HG03175 (cell line): Measurements from ENCODE around the gene CAV1.
A peak's percentile ranks its signal among the peaks of the same experiment; 100 is the strongest.

Experiments used
- ATAC-seq: cut with Tn5 transposase; IDR thresholded peaks from one replicate; pipeline ENCODE4 v1.9.1; 2021; ENCODE audit warnings: mild to moderate bottlenecking, moderate library complexity; ENCODE audit not compliant: unreplicated experiment

CAV1 gene

GRCh38 chr7:116528008-116528789, 3.4 kb downstream of the CAV1 start:
- no peak for ATAC-seq

- no peak for ATAC-seq
Observed at GRCh38 chr7:116529250-116529649, 4.4 kb downstream of the CAV1 start.

- ATAC-seq: no peak
Observed at GRCh38 chr7:116530107-116530820, 5.4 kb downstream of the CAV1 start.

GRCh38 chr7:116532102-116532688, 7.4 kb downstream of the CAV1 start:
- ATAC-seq: no peak

- ATAC-seq: no peak
Observed at GRCh38 chr7:116534790-116535189, 10.0 kb downstream of the CAV1 start.

GRCh38 chr7:116535416-116535815, 10.6 kb downstream of the CAV1 start:
- ATAC-seq: no peak

GRCh38 chr7:116538138-116538537, 13.3 kb downstream of the CAV1 start:
- no peak for ATAC-seq

- ATAC-seq: no peak
Observed at GRCh38 chr7:116539879-116540278, 15.0 kb downstream of the CAV1 start.

- no peak for ATAC-seq
Observed at GRCh38 chr7:116540743-116541142, 15.9 kb downstream of the CAV1 start.

- ATAC-seq: no peak
Observed at GRCh38 chr7:116541951-116542350, 17.1 kb downstream of the CAV1 start.

GRCh38 chr7:116542618-116543017, 17.8 kb downstream of the CAV1 start:
- ATAC-seq: no peak

GRCh38 chr7:116543664-116544063, 18.8 kb downstream of the CAV1 start:
- no peak for ATAC-seq

GRCh38 chr7:116544487-116544886, 19.7 kb downstream of the CAV1 start:
- ATAC-seq: no peak

GRCh38 chr7:116545411-116545993, 20.7 kb downstream of the CAV1 start:
- no peak for ATAC-seq

- ATAC-seq: no peak
Observed at GRCh38 chr7:116546054-116546453, 21.2 kb downstream of the CAV1 start.

GRCh38 chr7:116546916-116547315, 22.1 kb downstream of the CAV1 start:
- ATAC-seq: no peak

GRCh38 chr7:116547347-116547746, 22.5 kb downstream of the CAV1 start:
- no peak for ATAC-seq

- peak; percentile 70 for ATAC-seq
Observed at GRCh38 chr7:116548506-116548905, 23.7 kb downstream of the CAV1 start.

GRCh38 chr7:116549370-116549769, 24.5 kb downstream of the CAV1 start:
- no peak for ATAC-seq

- ATAC-seq: no peak
Observed at GRCh38 chr7:116551692-116552091, 26.9 kb downstream of the CAV1 start.

- no peak for ATAC-seq
Observed at GRCh38 chr7:116552602-116553001, 27.8 kb downstream of the CAV1 start.
